ENCODE results near the gene NCOA7. TPM values are rescaled to one million over a fixed set of nuclear protein-coding genes. Genes with fewer than 3 reads are reported as not detected.
A peak's percentile ranks its signal among the peaks of the same experiment; 100 is the strongest.

NCOA7 gene
- total RNA-seq, 1 donor from 2014 or later: 74.9 TPM

- Mint-ChIP-seq H3K36me3 (ENCODE audit: low read depth) (peaks cover 4% of the 10 kb centered on the region), H3K4me1 (ENCODE audit: low read depth) (peaks cover 11% of the 10 kb centered on the region), H3K4me3 (ENCODE audit: unreplicated experiment) (no peak overlapping the region), H3K27me3 (ENCODE audit: low read depth) (no peaks in the 10 kb centered on the region), H3K27ac (ENCODE audit: unreplicated experiment) (peak overlapping the region; percentile 84), H3K9me3 (ENCODE audit: low read depth) (no peaks in the 10 kb centered on the region)
- DNase-seq (ENCODE audit: low spot score): no peak
- peak; percentile 89 for TF ChIP-seq CTCF (IDR thresholded peaks at IDR 0.05)
Measured at GRCh38 chr6:125974214-125974866, 183.6 kb downstream of the NCOA7 start.

GRCh38 chr6:125979101-125979500 lies 188.3 kb downstream of the NCOA7 start:
- H3K27ac Mint-ChIP-seq (ENCODE audit: unreplicated experiment): no peak overlapping the region
- TF ChIP-seq CTCF (IDR thresholded peaks at IDR 0.05): no peak
- no peak for DNase-seq (ENCODE audit: low spot score)

More at GRCh38 chr6:125979101-125979500, 188.3 kb downstream of the NCOA7 start:
- Mint-ChIP-seq H3K4me3 (ENCODE audit: unreplicated experiment) (no peak overlapping the region), H3K9me3 (ENCODE audit: low read depth) (no peaks in the 10 kb centered on the region), H3K36me3 (ENCODE audit: low read depth) (no peaks in the 10 kb centered on the region), H3K27me3 (ENCODE audit: low read depth) (no peaks in the 10 kb centered on the region), H3K4me1 (ENCODE audit: low read depth) (peaks cover 4% of the 10 kb centered on the region)

Other genes starting within 250 kb of the NCOA7 start
- gene HEY2, start 41.3 kb upstream of the NCOA7 start, total RNA-seq: 17.6 to 43.0 TPM (median 41.2 TPM) in 3 replicates
- 15.7 to 19.7 TPM (median 19.3 TPM) in 3 replicates for gene HINT3, start 165.8 kb downstream of the NCOA7 start, total RNA-seq
- gene TRMT11, start 195.6 kb downstream of the NCOA7 start, total RNA-seq: 12.0 to 21.0 TPM (median 15.4 TPM) in 3 replicates